Measurements from ENCODE around the gene ACER3.

DNA sequence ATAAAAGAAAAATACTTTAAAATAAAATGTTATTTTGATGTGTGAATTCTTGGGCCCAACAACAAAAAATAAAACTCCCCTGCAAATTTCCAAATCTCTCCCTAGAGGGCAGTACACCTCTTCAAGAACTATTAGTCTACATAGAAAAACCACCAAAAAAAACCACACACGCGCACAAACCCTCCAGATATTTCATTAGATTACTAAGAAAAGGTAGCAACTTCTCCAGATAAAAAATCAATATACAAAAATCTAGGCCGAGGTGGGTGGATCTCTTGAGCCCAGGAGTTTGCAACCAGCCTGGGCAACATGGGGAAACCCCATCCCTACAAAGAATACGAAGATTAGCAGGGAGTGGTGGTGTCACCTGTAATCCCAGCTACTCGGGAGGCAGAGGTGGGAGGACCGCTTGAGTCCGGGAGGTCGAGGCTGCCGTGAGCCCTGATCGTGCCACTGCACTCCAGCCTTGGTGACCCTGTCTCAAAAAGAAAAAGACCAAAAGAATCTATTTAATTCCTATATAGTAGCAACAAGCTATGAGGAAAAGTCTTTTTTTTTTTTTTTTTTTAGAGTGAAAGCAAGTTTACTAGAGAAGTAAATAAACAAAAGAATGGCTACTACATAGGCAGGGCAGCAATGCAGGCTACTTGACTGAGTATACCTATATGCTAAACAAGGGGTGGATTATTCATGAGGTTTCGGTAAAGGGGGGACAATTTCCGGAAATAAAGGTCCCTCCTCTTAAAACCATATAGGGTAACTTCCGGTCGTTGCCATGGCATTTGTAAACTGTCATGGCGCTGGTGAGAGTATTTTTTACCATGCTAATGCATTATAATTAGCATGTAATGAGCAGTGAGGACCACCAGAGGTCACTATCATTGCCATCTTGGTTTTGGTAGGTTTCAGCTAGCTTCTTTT, 186.5 kb downstream of the ACER3 start:
- TF ChIP-seq FOXK2 (IDR thresholded peaks at IDR 0.05) (no peak), TARDBP (IDR thresholded peaks at IDR 0.05) (no peak), BHLHE40 (IDR thresholded peaks at IDR 0.05; ENCODE audit: borderline replicate concordance) (no peak), FOXM1 (IDR thresholded peaks at IDR 0.05; ENCODE audit: borderline replicate concordance) (no peak), ELF4 (IDR thresholded peaks at IDR 0.05) (no peak), NFRKB (IDR thresholded peaks at IDR 0.05) (no peak)

Data from HEK293T (cell line).